ENCODE data around the gene PRKAR1B.

Gene PRKAR1B

DNA sequence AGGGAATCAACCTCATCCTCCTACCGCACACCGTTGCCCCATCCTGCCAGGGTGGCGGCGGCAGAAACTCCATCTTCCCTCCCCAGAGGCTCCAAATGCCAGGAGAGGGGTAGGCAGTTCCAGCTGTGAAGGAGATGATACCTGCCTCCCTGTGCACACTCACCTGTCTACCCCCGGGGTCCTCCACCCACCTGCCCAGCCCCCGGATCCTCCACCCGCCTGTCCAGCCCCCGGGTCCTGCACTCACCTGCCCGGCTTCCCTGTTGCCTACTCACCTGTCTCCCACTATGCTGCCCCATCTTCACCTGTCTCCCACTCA, 14.0 kb downstream of the PRKAR1B start:
- H3K4me1 ChIP-seq = peaks cover 20% of the 10 kb centered on the region
- no peaks in the 10 kb centered on the region for H3K36me3 ChIP-seq
- no peak overlapping the region for H3K27ac ChIP-seq
- H4K20me1 ChIP-seq = 0 out of 2 replicates have a peak, but pooled peaks cover 8% of the 10 kb centered on the region
- no peak overlapping the region for H3K4me2 ChIP-seq
- no peaks in the 10 kb centered on the region for H3K9me3 ChIP-seq
- H3K9ac ChIP-seq = no peak overlapping the region
- peaks cover 17% of the 10 kb centered on the region for H3K27me3 ChIP-seq
- no peak for TF ChIP-seq Cebpa-rat (IDR thresholded peaks at IDR 0.05)
- no peak overlapping the region for H3K4me3 ChIP-seq

DNA sequence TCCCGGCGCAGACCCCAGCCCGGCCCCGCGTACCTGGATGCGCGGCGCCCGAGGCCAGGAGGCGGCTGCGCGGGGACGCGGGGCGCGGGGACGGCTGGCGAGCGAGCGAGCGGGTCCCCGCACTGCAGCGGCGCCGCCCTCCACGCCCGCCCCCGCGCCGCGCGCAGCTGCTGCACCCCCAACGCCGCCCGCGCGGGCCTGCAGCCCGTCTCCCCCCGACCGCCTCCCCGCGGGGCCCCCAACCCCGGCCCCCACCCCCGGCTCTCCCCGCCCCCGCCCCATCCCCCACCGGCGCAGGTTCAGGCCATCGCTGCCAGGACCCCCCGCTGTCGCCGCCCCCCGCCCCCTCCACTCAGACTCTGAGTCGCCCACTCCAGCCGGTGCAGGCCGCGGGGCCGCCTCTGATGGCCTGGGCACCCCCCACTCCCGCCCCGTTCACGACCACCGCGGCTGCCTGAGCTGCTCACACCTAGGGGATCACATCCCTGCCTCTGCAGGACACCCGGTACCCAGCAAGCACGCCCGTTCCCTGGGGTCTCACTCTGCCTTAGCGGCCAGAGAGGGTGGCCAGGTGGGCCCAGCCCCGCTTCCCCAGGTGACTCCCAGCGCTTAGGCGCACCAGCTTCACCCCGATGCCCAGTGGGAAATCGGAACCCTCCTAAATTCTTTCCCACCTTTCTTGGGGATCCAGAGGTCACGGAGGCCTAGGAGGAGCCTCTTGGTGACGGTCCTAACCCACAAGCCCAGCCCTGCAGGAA, 14.5 kb downstream of the PRKAR1B start:
- no peaks in the 10 kb centered on the region for H3K9me3 ChIP-seq
- 0 out of 2 replicates have a peak, but pooled peaks cover 8% of the 10 kb centered on the region for H4K20me1 ChIP-seq
- H3K36me3 ChIP-seq = 0 out of 2 replicates have a peak, but pooled peaks cover 5% of the 10 kb centered on the region
- no peak overlapping the region for H3K27ac ChIP-seq
- no peak for TF ChIP-seq Cebpa-rat (IDR thresholded peaks at IDR 0.05)
- H3K4me2 ChIP-seq = no peak overlapping the region
- H3K27me3 ChIP-seq = peaks cover 17% of the 10 kb centered on the region
- peaks cover 20% of the 10 kb centered on the region for H3K4me1 ChIP-seq
- H3K4me3 ChIP-seq = peak overlapping the region; percentile 46; the same call in 1 of the 2 replicates
- H3K9ac ChIP-seq = no peak overlapping the region

DNA sequence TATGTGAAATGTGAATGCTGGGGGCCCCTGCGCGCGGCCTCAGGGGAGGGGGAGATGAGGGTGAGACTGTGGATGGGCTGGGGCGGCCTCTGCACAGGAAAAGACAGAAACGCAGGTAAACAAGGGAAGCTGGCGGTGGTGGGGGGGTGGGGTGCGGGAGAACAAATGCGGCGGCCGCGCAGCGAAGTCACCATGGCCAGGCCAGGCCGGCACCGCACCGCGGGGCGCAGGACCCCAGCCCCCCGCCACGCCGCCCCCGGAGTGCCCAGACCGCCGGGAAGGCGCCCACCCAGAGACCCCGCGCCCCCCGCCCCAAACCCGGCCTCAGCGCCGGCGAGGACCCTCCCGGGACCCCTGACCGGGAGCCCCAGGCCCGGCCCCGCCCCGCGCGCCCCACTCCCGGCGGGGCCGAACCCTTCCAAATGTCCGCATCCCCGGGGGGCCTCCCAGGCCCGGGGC, 15.1 kb downstream of the PRKAR1B start:
- H3K27ac ChIP-seq = no peak overlapping the region
- H3K4me3 ChIP-seq = peak overlapping the region; percentile 46; the same call in 1 of the 2 replicates
- peaks cover 20% of the 10 kb centered on the region for H3K4me1 ChIP-seq
- H3K27me3 ChIP-seq = peaks cover 17% of the 10 kb centered on the region
- 0 out of 2 replicates have a peak, but pooled peaks cover 8% of the 10 kb centered on the region for H4K20me1 ChIP-seq
- no peak overlapping the region for H3K9ac ChIP-seq
- TF ChIP-seq Cebpa-rat (IDR thresholded peaks at IDR 0.05) = no peak
- H3K9me3 ChIP-seq = no peaks in the 10 kb centered on the region
- H3K36me3 ChIP-seq = 0 out of 2 replicates have a peak, but pooled peaks cover 6% of the 10 kb centered on the region
- no peak overlapping the region for H3K4me2 ChIP-seq

DNA sequence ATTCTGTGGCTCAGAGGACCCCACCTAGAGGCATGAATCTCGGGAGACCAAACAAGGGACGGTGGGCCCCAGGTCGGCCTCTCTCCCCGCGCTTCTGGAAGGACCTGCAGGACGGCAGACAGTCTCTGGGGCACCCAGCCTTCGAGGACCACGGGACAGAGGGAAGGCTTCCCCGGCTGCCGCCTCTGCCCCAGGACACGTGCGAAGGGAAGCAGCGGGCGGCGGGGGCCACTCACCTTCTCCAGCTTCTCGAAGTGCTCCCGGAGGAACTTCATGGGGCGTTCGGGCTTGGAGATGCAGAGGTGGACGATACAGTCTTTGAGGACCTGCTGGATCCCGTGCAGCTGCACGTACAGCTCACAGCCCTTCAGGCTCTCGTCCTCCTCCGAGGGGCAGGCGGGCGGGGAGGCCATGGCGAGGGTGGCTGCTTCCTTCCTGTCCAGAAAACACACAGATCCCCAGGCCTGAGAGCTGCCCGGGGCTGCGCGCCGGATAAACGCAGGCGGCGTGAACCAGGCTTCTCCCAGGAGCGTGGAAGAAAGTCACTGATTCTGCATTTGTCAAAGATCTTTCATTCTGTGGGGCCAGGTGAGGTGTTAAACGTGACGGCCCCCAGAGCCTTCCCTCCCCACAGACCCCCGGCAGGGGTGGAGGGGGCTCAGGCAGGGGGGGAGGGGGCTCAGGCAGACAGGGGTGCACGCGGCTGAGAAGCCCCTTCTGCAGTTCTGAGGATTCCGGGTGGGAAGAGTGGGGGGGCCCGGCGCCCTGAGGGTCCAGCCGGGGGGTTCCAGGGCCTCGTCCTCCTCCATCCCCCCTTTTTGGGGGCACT, 15.8 kb downstream of the PRKAR1B start:
- H3K4me2 ChIP-seq = peak overlapping the region; percentile 1; the same call in 1 of the 2 replicates
- no peak overlapping the region for H3K9ac ChIP-seq
- peaks cover 17% of the 10 kb centered on the region for H3K27me3 ChIP-seq
- no peaks in the 10 kb centered on the region for H3K9me3 ChIP-seq
- peaks cover 20% of the 10 kb centered on the region for H3K4me1 ChIP-seq
- H3K4me3 ChIP-seq = no peak overlapping the region
- 0 out of 2 replicates have a peak, but pooled peaks cover 6% of the 10 kb centered on the region for H3K36me3 ChIP-seq
- no peak for TF ChIP-seq Cebpa-rat (IDR thresholded peaks at IDR 0.05)
- 0 out of 2 replicates have a peak, but pooled peaks cover 8% of the 10 kb centered on the region for H4K20me1 ChIP-seq
- no peak overlapping the region for H3K27ac ChIP-seq

DNA sequence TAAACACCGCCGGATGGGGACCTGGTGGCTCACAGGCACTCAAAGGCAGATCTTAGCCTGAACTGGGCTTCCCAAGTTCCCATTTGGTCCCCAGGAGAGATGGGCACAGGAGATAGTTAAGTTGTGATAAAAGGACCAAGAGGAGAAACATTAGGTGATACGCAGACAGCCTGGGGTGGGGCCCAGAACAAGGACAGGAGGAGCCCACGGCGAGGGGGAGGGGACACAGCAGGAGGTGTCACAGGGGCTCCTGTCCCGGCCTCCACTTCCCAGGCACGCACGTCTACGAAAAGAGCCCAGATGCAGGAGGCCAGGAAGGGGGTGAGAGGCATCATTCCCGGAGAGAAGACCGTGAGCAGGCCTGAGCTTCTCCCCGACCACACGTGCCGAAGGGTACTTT, 16.9 kb downstream of the PRKAR1B start:
- Histone ChIP-seq H3K27ac (no peak overlapping the region), H3K9ac (no peak overlapping the region), H3K4me1 (peaks cover 20% of the 10 kb centered on the region), H3K4me3 (no peak overlapping the region), H4K20me1 (0 out of 2 replicates have a peak, but pooled peaks cover 8% of the 10 kb centered on the region), H3K4me2 (peak overlapping the region; percentile 1; the same call in 1 of the 2 replicates), H3K36me3 (0 out of 2 replicates have a peak, but pooled peaks cover 6% of the 10 kb centered on the region), H3K27me3 (peaks cover 17% of the 10 kb centered on the region), H3K9me3 (no peaks in the 10 kb centered on the region)
- TF ChIP-seq Cebpa-rat (IDR thresholded peaks at IDR 0.05) = no peak

DNA sequence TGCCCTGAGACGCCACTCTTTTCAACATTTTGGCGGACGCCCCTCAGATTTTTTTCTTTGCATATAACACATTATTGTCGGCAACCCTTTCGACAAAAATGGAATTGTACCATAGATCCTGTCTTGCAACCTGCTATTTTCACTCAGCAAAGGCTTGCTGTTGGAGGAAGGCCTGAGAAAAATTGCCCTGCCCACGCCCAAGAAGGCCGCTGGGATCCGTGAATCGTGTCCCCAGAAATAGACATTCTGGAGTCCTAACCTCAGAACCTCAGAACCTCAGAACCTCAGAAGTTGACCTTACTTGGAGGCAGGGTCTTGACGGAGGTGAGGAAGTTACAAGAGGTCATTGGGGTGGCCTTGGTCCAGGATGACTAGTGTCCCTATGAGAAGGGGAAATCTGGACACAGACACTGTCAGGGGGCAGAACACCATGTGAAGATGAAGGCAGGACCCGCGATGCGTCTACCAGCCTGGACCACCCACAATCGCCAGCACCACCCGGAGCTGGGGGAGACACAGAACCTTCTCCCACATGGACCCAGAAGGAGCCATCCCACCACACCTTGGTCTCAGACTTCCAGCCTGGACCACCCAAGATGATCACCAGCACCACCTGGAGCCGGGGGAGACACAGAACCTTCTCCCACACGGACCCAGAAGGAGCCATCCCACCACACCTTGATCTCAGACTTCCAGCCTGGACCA, 19.6 kb downstream of the PRKAR1B start:
- H3K4me1 ChIP-seq = peaks cover 20% of the 10 kb centered on the region
- peaks cover 12% of the 10 kb centered on the region; the same call in 1 of the 2 replicates for H3K36me3 ChIP-seq
- H3K9ac ChIP-seq = no peak overlapping the region
- no peak overlapping the region for H3K4me2 ChIP-seq
- H3K9me3 ChIP-seq = peaks cover 11% of the 10 kb centered on the region
- no peaks in the 10 kb centered on the region for H4K20me1 ChIP-seq
- H3K4me3 ChIP-seq = no peak overlapping the region
- no peak for TF ChIP-seq Cebpa-rat (IDR thresholded peaks at IDR 0.05)
- no peak overlapping the region for H3K27ac ChIP-seq
- H3K27me3 ChIP-seq = peaks cover 4% of the 10 kb centered on the region; the same call in 1 of the 2 replicates

DNA sequence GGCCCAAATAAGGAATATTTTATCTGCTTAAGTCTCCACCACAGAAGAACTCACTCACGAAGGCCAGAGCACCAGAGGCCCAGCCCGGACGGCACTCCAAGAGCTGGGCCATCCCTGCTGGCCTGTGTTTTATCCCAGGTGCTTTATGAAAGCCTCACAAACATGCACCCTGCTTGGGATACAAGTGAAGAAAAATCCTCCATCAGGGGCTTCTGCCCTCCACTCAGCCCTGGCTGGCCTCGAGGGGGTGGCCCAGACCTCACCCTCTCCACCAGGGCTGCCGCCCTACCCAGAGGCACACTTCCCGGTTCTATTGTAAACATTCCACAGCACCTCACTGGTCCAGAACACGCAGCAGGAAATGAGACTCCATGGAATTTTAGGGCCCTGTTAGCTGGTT, 20.4 kb downstream of the PRKAR1B start:
- H3K4me3 ChIP-seq = no peak overlapping the region

DNA sequence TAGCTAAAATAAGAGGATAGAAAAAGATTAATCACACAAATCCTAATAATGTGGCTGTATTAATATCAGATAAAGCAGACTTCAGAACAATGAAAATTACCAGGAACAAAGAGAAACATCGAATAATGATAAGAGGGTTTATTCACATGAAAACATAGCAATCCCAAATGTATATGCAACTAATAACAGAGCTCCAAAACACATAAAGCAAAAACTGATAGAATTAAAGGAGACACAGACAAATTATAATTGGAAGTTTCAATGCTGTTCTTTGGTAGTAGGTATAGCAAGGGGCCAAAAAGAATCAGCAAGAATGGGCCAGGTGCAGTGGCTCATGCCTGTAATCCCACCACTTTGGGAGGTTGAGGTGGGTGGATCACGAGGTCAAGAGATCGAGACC, 24.0 kb downstream of the PRKAR1B start:
- Histone ChIP-seq H3K4me3 (no peak overlapping the region), H4K20me1 (no peaks in the 10 kb centered on the region), H3K27me3 (no peaks in the 10 kb centered on the region), H3K9me3 (peaks cover 14% of the 10 kb centered on the region), H3K4me1 (peaks cover 25% of the 10 kb centered on the region), H3K4me2 (no peak overlapping the region), H3K27ac (no peak overlapping the region), H3K9ac (no peak overlapping the region), H3K36me3 (peaks cover 12% of the 10 kb centered on the region; the same call in 1 of the 2 replicates)
- no peak for TF ChIP-seq Cebpa-rat (IDR thresholded peaks at IDR 0.05)

More for the DNA sequence above, 20.4 kb downstream of the PRKAR1B start:
- Histone ChIP-seq H3K9me3 (peaks cover 14% of the 10 kb centered on the region), H3K9ac (no peak overlapping the region), H3K4me1 (peaks cover 20% of the 10 kb centered on the region), H3K4me2 (no peak overlapping the region), H4K20me1 (no peaks in the 10 kb centered on the region), H3K36me3 (peaks cover 12% of the 10 kb centered on the region; the same call in 1 of the 2 replicates), H3K27me3 (no peaks in the 10 kb centered on the region; the same call in 1 of the 2 replicates), H3K27ac (no peak overlapping the region)
- no peak for TF ChIP-seq Cebpa-rat (IDR thresholded peaks at IDR 0.05)

DNA sequence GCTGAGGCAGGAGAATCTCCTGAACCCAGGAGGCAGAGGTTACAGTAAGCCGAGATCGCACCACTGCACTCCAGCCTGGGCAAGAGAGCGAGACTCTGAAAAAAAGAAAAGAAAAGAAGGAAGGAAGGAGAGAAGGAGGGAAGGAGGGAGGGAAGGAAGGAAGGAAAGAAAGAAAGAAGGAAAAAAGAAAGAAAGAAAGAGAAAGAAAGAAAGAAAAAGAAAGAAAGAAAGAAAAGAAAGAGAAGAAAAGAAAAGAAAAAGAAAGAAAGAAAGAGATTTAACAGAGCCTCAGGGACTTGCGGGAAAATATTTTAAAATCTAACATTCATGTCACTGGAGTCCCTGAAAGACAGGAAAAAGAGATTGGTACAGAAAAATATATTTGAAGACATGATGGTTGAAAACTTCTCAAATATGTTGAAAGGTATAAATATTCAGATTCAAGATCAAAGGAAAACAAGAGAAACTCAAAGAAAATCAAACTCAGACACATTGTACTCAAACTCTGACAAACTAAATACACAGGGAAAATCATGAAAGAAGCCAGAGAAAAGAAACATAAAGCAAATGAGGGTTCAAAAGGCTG, 25.9 kb downstream of the PRKAR1B start:
- TF ChIP-seq Cebpa-rat (IDR thresholded peaks at IDR 0.05) = no peak
- Histone ChIP-seq H3K4me3 (no peak overlapping the region), H4K20me1 (no peaks in the 10 kb centered on the region), H3K27me3 (no peaks in the 10 kb centered on the region), H3K27ac (no peak overlapping the region), H3K36me3 (peaks cover 6% of the 10 kb centered on the region; the same call in 1 of the 2 replicates), H3K4me1 (peaks cover 39% of the 10 kb centered on the region), H3K9ac (no peak overlapping the region), H3K9me3 (peaks cover 14% of the 10 kb centered on the region), H3K4me2 (no peak overlapping the region)

Data from BLaER1 (cell line).